A549 (cell line): ENCODE measurements around the gene ATP10B.

Experiments
- ESRRA ChIP-seq: fragments of 150-350 bp; IDR thresholded peaks from 2 replicates; pipeline ENCODE4 v1.6.1; 2014; ENCODE audit warnings: mild to moderate bottlenecking, low read length, borderline replicate concordance
- MYC ChIP-seq: IDR thresholded peaks from 2 replicates; pipeline ENCODE4 v1.6.1; 2012; ENCODE audit warnings: mild to moderate bottlenecking, inconsistent platforms, low read length, improper control_type of control experiment, borderline replicate concordance
- NFE2L2 ChIP-seq: fragments of 150-350 bp; conservative IDR thresholded peaks from 2 replicates; pipeline ENCODE4 v1.6.1; 2014; ENCODE audit warnings: low read length
- POLR2A ChIP-seq: IDR thresholded peaks from 2 replicates; pipeline ENCODE4 v1.6.1; 2012; ENCODE audit warnings: mild to moderate bottlenecking, low read length
- TF ChIP-seq, protein P1 (sequence below): fragments of >200 bp; sonication (Bioruptor Twin); formaldehyde crosslinking; IDR thresholded peaks from 3 replicates; pipeline ENCODE4 v1.5.1; 2016

DNA sequence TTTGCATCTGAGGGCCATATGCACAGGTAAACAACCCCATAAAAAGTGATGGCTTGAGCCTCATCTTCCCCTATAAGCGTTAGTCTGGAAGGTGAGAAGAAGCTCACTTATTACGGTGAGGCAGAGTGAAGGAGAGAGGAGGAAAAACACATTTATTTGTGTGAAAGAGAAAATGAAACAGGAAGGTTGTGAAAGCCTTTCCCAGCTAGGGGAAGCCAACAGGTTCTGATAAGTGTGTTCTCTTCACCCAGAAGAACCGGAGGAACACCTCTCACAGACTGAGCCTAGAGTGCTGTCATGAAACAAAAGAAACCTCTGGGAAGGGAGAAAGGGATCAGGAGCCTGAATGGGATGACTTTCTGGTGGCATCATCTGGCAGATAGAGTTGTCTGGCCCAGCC is 237.9 kb downstream of the ATP10B start:
- TF ChIP-seq ESRRA: no peak
- TF ChIP-seq, protein P1, sequence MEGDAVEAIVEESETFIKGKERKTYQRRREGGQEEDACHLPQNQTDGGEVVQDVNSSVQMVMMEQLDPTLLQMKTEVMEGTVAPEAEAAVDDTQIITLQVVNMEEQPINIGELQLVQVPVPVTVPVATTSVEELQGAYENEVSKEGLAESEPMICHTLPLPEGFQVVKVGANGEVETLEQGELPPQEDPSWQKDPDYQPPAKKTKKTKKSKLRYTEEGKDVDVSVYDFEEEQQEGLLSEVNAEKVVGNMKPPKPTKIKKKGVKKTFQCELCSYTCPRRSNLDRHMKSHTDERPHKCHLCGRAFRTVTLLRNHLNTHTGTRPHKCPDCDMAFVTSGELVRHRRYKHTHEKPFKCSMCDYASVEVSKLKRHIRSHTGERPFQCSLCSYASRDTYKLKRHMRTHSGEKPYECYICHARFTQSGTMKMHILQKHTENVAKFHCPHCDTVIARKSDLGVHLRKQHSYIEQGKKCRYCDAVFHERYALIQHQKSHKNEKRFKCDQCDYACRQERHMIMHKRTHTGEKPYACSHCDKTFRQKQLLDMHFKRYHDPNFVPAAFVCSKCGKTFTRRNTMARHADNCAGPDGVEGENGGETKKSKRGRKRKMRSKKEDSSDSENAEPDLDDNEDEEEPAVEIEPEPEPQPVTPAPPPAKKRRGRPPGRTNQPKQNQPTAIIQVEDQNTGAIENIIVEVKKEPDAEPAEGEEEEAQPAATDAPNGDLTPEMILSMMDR: no peak
- TF ChIP-seq MYC: no peak
- TF ChIP-seq POLR2A: no peak
- no peak for TF ChIP-seq NFE2L2
